Lung (tissue), 12 donors: ENCODE results near the gene GCG. TPM values are rescaled to one million over a fixed set of nuclear protein-coding genes. Genes with fewer than 3 reads are reported as not detected.

Experiments
- ATAC-seq: fragments of 200-7000 bp; cut with Tn5 transposase; one replicate; pipeline ENCODE4 v1.9.1; 2020; ENCODE audit warnings: moderate number of reproducible peaks; ENCODE audit not compliant: insufficient read depth, low FRiP score
- DNase-seq, 3 donors: peaks; one replicate each; pipeline ENCODE4 v3.0.0-alpha.2; 2013 to 2017
- H3K27ac ChIP-seq, 2 donors: one replicate each; pipeline ENCODE4 v1.5.1; 2013; ENCODE audit warnings: mild to moderate bottlenecking in 2 of 2, moderate library complexity in 2 of 2, control low read depth in 1 of 2, inconsistent platforms in 1 of 2, low read depth in 1 of 2, low read length in 1 of 2
- H3K27me3 ChIP-seq, 3 donors: one replicate each; pipeline ENCODE4 v1.5.1; 2013; ENCODE audit warnings: low read length in 2 of 3; ENCODE audit not compliant: control insufficient read depth in 3 of 3, insufficient read depth in 3 of 3
- H3K36me3 ChIP-seq, 4 donors: one replicate each; pipeline ENCODE4 v1.5.1; 2013; ENCODE audit warnings: low read length in 4 of 4, mild to moderate bottlenecking in 1 of 4, moderate library complexity in 1 of 4; ENCODE audit not compliant: control insufficient read depth in 4 of 4, insufficient read depth in 4 of 4
- H3K4me1 ChIP-seq, 5 donors: one replicate each; pipeline ENCODE4 v1.5.1; 2013; ENCODE audit warnings: low read length in 5 of 5, mild to moderate bottlenecking in 2 of 5, moderate library complexity in 1 of 5; ENCODE audit not compliant: control insufficient read depth in 5 of 5, insufficient read depth in 5 of 5
- H3K4me3 ChIP-seq: one replicate; pipeline ENCODE4 v1.5.1; 2013; ENCODE audit warnings: mild to moderate bottlenecking, control low read depth, moderate library complexity
- H3K9ac ChIP-seq, 2 donors: one replicate each; pipeline ENCODE4 v1.5.1; 2013; ENCODE audit warnings: low read length in 2 of 2, control low read depth in 1 of 2; ENCODE audit not compliant: insufficient read depth in 1 of 2
- H3K9me3 ChIP-seq, 4 donors: one replicate each; pipeline ENCODE4 v1.5.1; 2013; ENCODE audit warnings: low read length in 3 of 4, mild to moderate bottlenecking in 1 of 4, moderate library complexity in 1 of 4; ENCODE audit not compliant: control insufficient read depth in 4 of 4, insufficient read depth in 3 of 4
- CTCF ChIP-seq: IDR thresholded peaks from 2 replicates; pipeline ENCODE4 v1.5.1; 2012; ENCODE audit warnings: mild to moderate bottlenecking; ENCODE audit errors: control extremely low read depth, extremely low read depth
- WGBS, 2 donors: extraction: QIAGEN DNeasy Blood & Tissue Kit; methylation state at CpG; one replicate each; pipeline ENCODE4 v1.1.7; 2013; 5-methylcytosine and 5-hydroxymethylcytosine counted together
- polyA plus RNA-seq, 2 donors: library from polyadenylated mRNA; stranded (reverse); fragments of 200-250 nt; gene quantifications; one replicate each; pipeline ENCODE4 v1.2.1, GENCODE V29; 2013
- total RNA-seq, 2 donors: library from RNA; depleted of rRNA in 1 of 2; stranded (reverse); fragments of >200 nt in 1 of 2; gene quantifications; one replicate each; pipeline ENCODE4 v1.2.1, GENCODE V29; 2014 to 2021
- donor health status: control.
- donor health status: control.
- donor health status: Bipolar disorder and iron deficiency.
- donor health status: healthy.
- donor health status: DM: yes; HTN: yes; CAD: no.

Gene GCG
- total and polyA plus RNA-seq, 4 donors: 0.14 TPM; not detected in 3

- DNase-seq (no peak), ATAC-seq (no peak)
- Histone ChIP-seq H3K27ac (no peak overlapping the region), H3K36me3 (peaks cover 0 to 18% (median 4%) of the 10 kb centered on the region in 4 donors), H3K4me1 (no peaks in the 10 kb centered on the region), H3K9me3 (no peaks in the 10 kb centered on the region), H3K4me3 (no peak overlapping the region), H3K27me3 (no peaks in the 10 kb centered on the region), H3K9ac (no peak overlapping the region)
- WGBS, 2 donors: 88 to 89% methylated on average over 2 of the region's 2 CpGs
- no peak for TF ChIP-seq CTCF
Observed at GRCh38 chr2:162197069-162197825, 45.2 kb upstream of the GCG start.

GRCh38 chr2:162196638-162197037, 44.6 kb upstream of the GCG start:
- ATAC-seq (no peak), DNase-seq (no peak)
- no peak for TF ChIP-seq CTCF
- Histone ChIP-seq H3K9ac (no peak overlapping the region), H3K9me3 (no peaks in the 10 kb centered on the region), H3K4me3 (no peak overlapping the region), H3K4me1 (no peaks in the 10 kb centered on the region), H3K27me3 (no peaks in the 10 kb centered on the region), H3K36me3 (peaks cover 0 to 16% (median 4%) of the 10 kb centered on the region in 4 donors), H3K27ac (no peak overlapping the region)
- WGBS, 2 donors: 90 to 96% methylated on average over 7 of the region's 7 CpGs

DNA sequence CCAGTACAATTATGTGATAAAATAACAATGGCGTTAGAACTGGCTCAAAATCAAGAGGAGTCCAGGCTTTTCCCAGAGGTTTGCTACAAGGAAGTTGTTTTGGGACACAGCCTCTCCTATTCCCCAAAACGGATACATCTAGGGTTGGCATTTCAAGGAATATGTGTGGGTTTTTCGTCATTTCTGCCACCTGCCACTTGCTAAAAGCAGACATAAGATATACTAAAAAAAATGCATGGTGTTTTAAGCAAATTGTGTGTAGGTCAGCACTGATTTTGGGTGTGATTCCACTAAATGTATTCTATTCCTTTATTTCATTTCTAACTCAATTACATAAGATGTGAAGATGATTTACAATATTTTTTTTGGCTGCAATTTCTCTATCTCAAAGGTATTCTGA, 36.4 kb upstream of the GCG start:
- Histone ChIP-seq H3K9ac (no peak overlapping the region), H3K27me3 (no peaks in the 10 kb centered on the region), H3K36me3 (peaks cover 0 to 9% (median 4%) of the 10 kb centered on the region in 4 donors), H3K4me3 (no peak overlapping the region), H3K27ac (no peak overlapping the region), H3K4me1 (no peaks in the 10 kb centered on the region), H3K9me3 (no peaks in the 10 kb centered on the region)
- ATAC-seq: no peak
- no peak for DNase-seq
- WGBS, 2 donors: 84% methylated on average over 3 of the region's 3 CpGs
- TF ChIP-seq CTCF: no peak
